Cardiac fibroblast (primary cell): Measurements from ENCODE around the gene FBXW4.

ENCODE experiments used
- DNase-seq, 2 donors: peaks; one replicate each; pipeline versions ENCODE4 v3.0.0 to v3.0.0-alpha.2; 2010; ENCODE audit warnings: low read depth in 2 of 2
- H3K4me3 ChIP-seq, 2 donors: replicated peaks in 1 of 2; 1 replicate in 1 of 2; 2 replicates in 1 of 2; pipeline ENCODE4 v1.5.1; 2011; ENCODE audit warnings: low read depth in 2 of 2, low read length in 2 of 2, mild to moderate bottlenecking in 2 of 2, moderate library complexity in 1 of 2
- CTCF ChIP-seq: IDR thresholded peaks from one replicate; pipeline ENCODE4 v1.5.1; 2011; ENCODE audit warnings: low read depth, mild to moderate bottlenecking, low read length, inconsistent platforms

The FBXW4 gene

DNA sequence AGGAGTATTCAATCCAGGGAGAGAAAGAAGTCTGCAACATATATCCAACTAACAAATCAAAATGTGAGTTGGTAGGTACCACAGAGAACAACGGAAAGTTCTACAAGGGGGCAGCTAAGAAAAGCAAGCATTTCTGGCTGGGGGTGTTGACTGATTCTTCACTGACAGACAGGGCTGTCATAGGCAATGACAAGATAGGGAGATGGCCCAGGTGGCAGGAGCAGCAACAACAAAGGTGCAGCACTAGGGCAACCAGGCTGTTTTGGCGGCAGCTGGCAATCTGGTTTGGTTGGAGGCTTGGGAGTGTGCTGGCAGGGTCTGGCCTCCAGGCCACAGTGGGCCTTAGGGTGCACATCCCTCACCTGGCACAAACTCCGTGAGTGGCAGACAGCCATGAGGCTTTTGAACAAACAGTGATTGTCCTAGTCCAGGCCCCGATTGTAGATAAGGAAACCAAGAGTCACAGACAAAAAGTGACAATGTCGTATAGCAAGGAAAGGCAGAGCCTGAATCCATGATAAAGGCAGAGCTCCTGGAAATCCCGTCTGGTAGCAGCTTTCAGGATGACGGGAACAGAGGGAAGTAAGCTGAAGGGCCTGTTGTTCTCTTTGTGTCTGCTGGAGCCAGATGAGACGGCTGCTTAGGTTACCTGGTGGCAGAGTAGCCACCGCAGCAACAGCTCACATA lies 78.4 kb downstream of the FBXW4 start:
- DNase-seq = no peak
- TF ChIP-seq CTCF = no peak
- no peak overlapping the region for H3K4me3 ChIP-seq

- H3K4me3 ChIP-seq = no peak overlapping the region
- TF ChIP-seq CTCF = no peak
- no peak for DNase-seq
These were observed 79.3 kb downstream of the FBXW4 start for GRCh38 chr10:101615525-101616116.

DNA sequence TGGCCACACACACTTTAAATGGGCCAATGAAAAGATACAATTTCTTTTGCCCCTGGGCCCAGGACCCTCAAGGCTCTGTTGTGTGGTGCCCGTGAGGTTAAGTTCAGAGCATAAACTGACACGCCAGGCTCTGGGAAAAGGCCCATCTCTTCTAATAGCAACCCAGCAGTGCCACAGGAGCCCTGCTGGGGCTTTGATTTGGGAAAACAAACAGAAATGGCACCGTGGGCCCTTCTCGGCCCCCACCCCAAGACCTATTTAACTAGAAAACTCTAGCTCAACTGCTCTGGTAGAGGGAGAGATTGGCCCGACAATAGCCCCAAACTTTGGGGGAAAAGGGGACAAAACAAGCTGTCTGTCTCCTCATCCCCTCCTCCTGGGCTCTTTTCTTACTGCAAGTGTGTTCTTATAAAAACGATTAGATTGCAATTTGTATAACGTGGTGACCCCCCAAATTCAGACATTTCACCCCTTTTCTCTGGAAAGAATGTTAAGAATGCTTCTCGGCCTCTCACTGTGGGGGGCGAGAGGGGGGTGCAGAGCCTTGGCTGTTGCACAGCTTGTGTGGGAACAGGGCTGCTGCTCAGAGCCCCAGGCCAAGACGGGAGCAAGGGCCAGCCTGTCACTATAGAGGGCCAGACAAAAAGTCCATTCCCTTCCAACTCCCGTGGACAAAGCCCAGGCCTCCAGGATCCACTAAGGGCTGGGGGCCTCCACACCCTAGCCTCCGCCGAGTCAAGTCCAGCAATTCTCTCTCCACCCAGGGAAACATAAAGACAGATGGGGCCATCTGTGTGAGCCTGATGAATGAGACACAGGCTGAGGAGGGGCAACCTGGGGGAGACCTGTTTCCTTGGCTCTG lies 80.1 kb downstream of the FBXW4 start:
- no peak overlapping the region for H3K4me3 ChIP-seq
- DNase-seq = no peak
- TF ChIP-seq CTCF = no peak

GRCh38 chr10:101613646-101614045 lies 81.3 kb downstream of the FBXW4 start:
- no peak for DNase-seq
- TF ChIP-seq CTCF = no peak
- H3K4me3 ChIP-seq = no peak overlapping the region

DNA sequence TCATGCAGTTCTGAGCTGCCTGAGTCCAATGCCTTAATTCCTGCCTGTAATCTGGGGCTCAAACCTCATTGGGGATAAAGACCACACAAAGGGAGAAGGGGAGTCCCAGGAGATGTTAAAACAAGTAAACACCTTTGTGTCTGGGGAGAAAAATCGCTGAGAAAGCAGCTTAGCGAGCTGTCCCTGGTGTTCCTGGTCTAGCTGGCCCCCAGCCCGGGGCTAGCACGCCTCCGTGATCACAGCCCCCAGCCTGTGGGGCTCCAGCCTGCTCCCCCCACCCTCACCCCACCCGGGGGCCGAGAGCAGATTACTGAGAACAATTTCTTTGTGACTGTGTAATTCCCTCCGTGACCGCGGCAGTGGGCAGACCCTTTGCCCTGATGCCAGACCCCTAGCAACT lies 82.1 kb downstream of the FBXW4 start:
- H3K4me3 ChIP-seq = no peak overlapping the region
- no peak for TF ChIP-seq CTCF
- no peak for DNase-seq

DNA sequence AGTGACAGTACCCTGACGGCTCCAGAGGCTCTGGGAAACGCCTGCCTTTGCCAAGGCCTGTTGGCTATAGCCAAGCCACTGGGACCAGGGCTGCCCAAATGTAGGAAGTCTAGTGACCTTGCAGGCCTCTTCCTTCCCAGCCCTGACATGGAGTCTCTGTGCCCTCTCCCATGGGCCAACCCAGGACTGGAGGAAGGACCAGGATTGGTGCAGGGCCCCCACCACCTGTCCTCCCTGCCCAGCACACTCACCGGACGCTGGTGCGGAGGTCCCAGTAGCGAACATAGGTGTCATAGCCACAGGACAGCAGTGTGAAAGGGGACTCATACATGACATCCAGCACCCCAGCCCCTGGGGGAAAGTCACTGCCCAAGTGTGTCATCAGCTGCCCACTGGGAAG lies 82.9 kb downstream of the FBXW4 start:
- TF ChIP-seq CTCF = no peak
- DNase-seq = no peak
- H3K4me3 ChIP-seq = no peak overlapping the region
